HL-60 (cell line): ENCODE results near the gene CSNK1A1.

Source experiments
- DNase-seq, 2 experiments: peaks; one replicate each; pipeline ENCODE4 v3.0.0-alpha.2; 2010 to 2020; ENCODE audit warnings: low read depth in 1 of 2, low spot score in 1 of 2
- H3K27ac ChIP-seq: fragments of 250-450 bp; sonication (Bioruptor Pico); replicated peaks from 2 replicates; pipeline ENCODE4 v1.5.1; 2020; ENCODE audit warnings: mild to moderate bottlenecking, moderate library complexity
- H3K27me3 ChIP-seq: fragments of 250-450 bp; sonication (Bioruptor Pico); 2 replicates; pipeline ENCODE4 v1.5.1; 2021; ENCODE audit warnings: mild to moderate bottlenecking, moderate library complexity; ENCODE audit not compliant: insufficient read depth, poor library complexity, severe bottlenecking
- H3K4me3 ChIP-seq: replicated peaks from 2 replicates; pipeline ENCODE4 v1.5.1; 2011; ENCODE audit warnings: mild to moderate bottlenecking, control low read depth, low read length; ENCODE audit not compliant: insufficient read depth
- CTCF ChIP-seq: IDR thresholded peaks from one replicate; pipeline ENCODE4 v1.5.1; 2011; ENCODE audit warnings: low read length, control low read depth, inconsistent platforms; ENCODE audit not compliant: insufficient read depth
- GABPA ChIP-seq: IDR thresholded peaks from 2 replicates; pipeline ENCODE4 v1.6.1; 2012; ENCODE audit warnings: low read depth
- POLR2AphosphoS5 ChIP-seq: IDR thresholded peaks from 2 replicates; pipeline ENCODE4 v1.6.1; 2012; ENCODE audit warnings: low read depth
- REST ChIP-seq: IDR thresholded peaks from 2 replicates; pipeline ENCODE4 v1.6.1; 2012; ENCODE audit warnings: low read depth; ENCODE audit not compliant: insufficient replicate concordance
- SPI1 ChIP-seq: IDR thresholded peaks from 2 replicates; pipeline ENCODE4 v1.6.1; 2012; ENCODE audit warnings: low read depth, mild to moderate bottlenecking, borderline replicate concordance

The CSNK1A1 gene

GRCh38 chr5:149474198-149474597, 77.0 kb downstream of the CSNK1A1 start:
- DNase-seq: no peak
- H3K4me3 ChIP-seq: no peak overlapping the region
- H3K27ac ChIP-seq: no peak overlapping the region
- no peak for TF ChIP-seq SPI1
- no peak for TF ChIP-seq POLR2AphosphoS5
- TF ChIP-seq REST: no peak
- TF ChIP-seq CTCF: no peak
- TF ChIP-seq GABPA: no peak
- H3K27me3 ChIP-seq: no peaks in the 10 kb centered on the region

- no peak for TF ChIP-seq POLR2AphosphoS5
- no peak for TF ChIP-seq REST
- no peak for TF ChIP-seq CTCF
- no peak for TF ChIP-seq SPI1
- TF ChIP-seq GABPA: no peak
- no peak for DNase-seq
- Histone ChIP-seq H3K27me3 (no peaks in the 10 kb centered on the region), H3K4me3 (no peak overlapping the region), H3K27ac (no peak overlapping the region)
Observed at GRCh38 chr5:149473441-149473840, 77.8 kb downstream of the CSNK1A1 start.

GRCh38 chr5:149472399-149472798, 78.8 kb downstream of the CSNK1A1 start:
- Histone ChIP-seq H3K4me3 (no peak overlapping the region), H3K27me3 (no peaks in the 10 kb centered on the region), H3K27ac (no peak overlapping the region)
- TF ChIP-seq POLR2AphosphoS5 (no peak), SPI1 (no peak)
- no peak for DNase-seq

GRCh38 chr5:149471406-149472183, 79.6 kb downstream of the CSNK1A1 start:
- Histone ChIP-seq H3K4me3 (no peak overlapping the region), H3K27me3 (no peaks in the 10 kb centered on the region), H3K27ac (no peak overlapping the region)
- DNase-seq: no peak
- no peak for TF ChIP-seq POLR2AphosphoS5
- no peak for TF ChIP-seq REST
- TF ChIP-seq GABPA: no peak
- no peak for TF ChIP-seq CTCF
- TF ChIP-seq SPI1: no peak
